Measurements from ENCODE around the gene PTPRG.

- TF ChIP-seq ZNF274 (IDR thresholded peaks at IDR 0.05; ENCODE audit: insufficient read depth, insufficient read length), result no peak
- TF ChIP-seq, protein P1, sequence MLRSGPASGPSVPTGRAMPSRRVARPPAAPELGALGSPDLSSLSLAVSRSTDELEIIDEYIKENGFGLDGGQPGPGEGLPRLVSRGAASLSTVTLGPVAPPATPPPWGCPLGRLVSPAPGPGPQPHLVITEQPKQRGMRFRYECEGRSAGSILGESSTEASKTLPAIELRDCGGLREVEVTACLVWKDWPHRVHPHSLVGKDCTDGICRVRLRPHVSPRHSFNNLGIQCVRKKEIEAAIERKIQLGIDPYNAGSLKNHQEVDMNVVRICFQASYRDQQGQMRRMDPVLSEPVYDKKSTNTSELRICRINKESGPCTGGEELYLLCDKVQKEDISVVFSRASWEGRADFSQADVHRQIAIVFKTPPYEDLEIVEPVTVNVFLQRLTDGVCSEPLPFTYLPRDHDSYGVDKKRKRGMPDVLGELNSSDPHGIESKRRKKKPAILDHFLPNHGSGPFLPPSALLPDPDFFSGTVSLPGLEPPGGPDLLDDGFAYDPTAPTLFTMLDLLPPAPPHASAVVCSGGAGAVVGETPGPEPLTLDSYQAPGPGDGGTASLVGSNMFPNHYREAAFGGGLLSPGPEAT (IDR thresholded peaks at IDR 0.05; ENCODE audit: low read depth), result no peak
- TF ChIP-seq POU2F2 (IDR thresholded peaks at IDR 0.05; ENCODE audit: borderline replicate concordance, low read depth, low read length), result no peak
- no peak for TF ChIP-seq SREBF2 (IDR thresholded peaks at IDR 0.05; ENCODE audit: low read length)
- TF ChIP-seq ZZZ3 (IDR thresholded peaks at IDR 0.05; ENCODE audit: control insufficient read depth, insufficient read length, low read depth), result no peak
- TF ChIP-seq, protein P2, sequence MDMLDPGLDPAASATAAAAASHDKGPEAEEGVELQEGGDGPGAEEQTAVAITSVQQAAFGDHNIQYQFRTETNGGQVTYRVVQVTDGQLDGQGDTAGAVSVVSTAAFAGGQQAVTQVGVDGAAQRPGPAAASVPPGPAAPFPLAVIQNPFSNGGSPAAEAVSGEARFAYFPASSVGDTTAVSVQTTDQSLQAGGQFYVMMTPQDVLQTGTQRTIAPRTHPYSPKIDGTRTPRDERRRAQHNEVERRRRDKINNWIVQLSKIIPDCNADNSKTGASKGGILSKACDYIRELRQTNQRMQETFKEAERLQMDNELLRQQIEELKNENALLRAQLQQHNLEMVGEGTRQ (IDR thresholded peaks at IDR 0.05; ENCODE audit: borderline replicate concordance, low read depth, low read length), result no peak
- TF ChIP-seq JUND (IDR thresholded peaks at IDR 0.05; ENCODE audit: low read depth, low read length), result no peak
- no peak for TF ChIP-seq IKZF1 (conservative IDR thresholded peaks at IDR 0.05)
- TF ChIP-seq, protein P3, sequence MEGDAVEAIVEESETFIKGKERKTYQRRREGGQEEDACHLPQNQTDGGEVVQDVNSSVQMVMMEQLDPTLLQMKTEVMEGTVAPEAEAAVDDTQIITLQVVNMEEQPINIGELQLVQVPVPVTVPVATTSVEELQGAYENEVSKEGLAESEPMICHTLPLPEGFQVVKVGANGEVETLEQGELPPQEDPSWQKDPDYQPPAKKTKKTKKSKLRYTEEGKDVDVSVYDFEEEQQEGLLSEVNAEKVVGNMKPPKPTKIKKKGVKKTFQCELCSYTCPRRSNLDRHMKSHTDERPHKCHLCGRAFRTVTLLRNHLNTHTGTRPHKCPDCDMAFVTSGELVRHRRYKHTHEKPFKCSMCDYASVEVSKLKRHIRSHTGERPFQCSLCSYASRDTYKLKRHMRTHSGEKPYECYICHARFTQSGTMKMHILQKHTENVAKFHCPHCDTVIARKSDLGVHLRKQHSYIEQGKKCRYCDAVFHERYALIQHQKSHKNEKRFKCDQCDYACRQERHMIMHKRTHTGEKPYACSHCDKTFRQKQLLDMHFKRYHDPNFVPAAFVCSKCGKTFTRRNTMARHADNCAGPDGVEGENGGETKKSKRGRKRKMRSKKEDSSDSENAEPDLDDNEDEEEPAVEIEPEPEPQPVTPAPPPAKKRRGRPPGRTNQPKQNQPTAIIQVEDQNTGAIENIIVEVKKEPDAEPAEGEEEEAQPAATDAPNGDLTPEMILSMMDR (IDR thresholded peaks at IDR 0.05 in 2 of 3, conservative IDR thresholded peaks at IDR 0.05 in 1 of 3; ENCODE audit: control insufficient read depth in 2 of 3, extremely low read depth in 1 of 3, insufficient read depth in 1 of 3, low read depth in 3 of 3, low read length in 3 of 3), result no peak
Observed at GRCh38 chr3:61866153-61866542, 304.8 kb downstream of the PTPRG start.
